Measurements from ENCODE around the gene HSDL1. TPM values are rescaled to one million over a fixed set of nuclear protein-coding genes. Genes with fewer than 3 reads are reported as not detected.
A peak's percentile ranks its signal among the peaks of the same experiment; 100 is the strongest.

Gene HSDL1
- total RNA-seq, result 10 to 100 TPM; 10.5 to 46.4 (median 22.3) TPM

GRCh38 chr16:84144859-84145639 is at the start of gene HSDL1, which contains the start of gene DNAAF1:
Gene HSDL1 (minus strand): TSS chr16:84145177. CDS start chr16:84131321, 13,856 bp downstream.
Gene DNAAF1 (plus strand): TSS chr16:84145308. CDS start chr16:84145441, 133 bp downstream.
- intact Hi-C loops (cut with DNase I; ENCODE audit: low total_unique reads), result no loop called here
- peak; percentile 86 to 92 for DNase-seq
- peak in 1 of 4 experiments; percentile 13 for TF ChIP-seq CTCF (IDR thresholded peaks at IDR 0.05)
- TF ChIP-seq POLR2A (IDR thresholded peaks at IDR 0.05), result peak in 1 of 2 donors; percentile 76

GRCh38 chr16:84194018-84194417 is 49.0 kb upstream of the HSDL1 start:
- H3K4me3 ChIP-seq, result no peak overlapping the region
- intact Hi-C loops (cut with DNase I; ENCODE audit: low total_unique reads), result no loop called here
- no peak overlapping the region for H3K27ac ChIP-seq
- H3K36me3 ChIP-seq, result no peaks in the 10 kb centered on the region
- no peaks in the 10 kb centered on the region for H3K4me1 ChIP-seq
- no peak for TF ChIP-seq CTCF (IDR thresholded peaks at IDR 0.05)
- TF ChIP-seq POLR2A (IDR thresholded peaks at IDR 0.05), result no peak
- no peak for DNase-seq
- H3K9me3 ChIP-seq, result no peaks in the 10 kb centered on the region
- no peaks in the 10 kb centered on the region for H3K27me3 ChIP-seq

More at GRCh38 chr16:84144859-84145639, at the start of gene HSDL1, which contains the start of gene DNAAF1:
- H3K4me1 ChIP-seq, result peaks cover 0 to 5% of the 10 kb centered on the region in 2 donors
- peak within 1 kb of the TSS; percentile 73 to 76 for H3K27ac ChIP-seq
- peak within 1 kb of the TSS; percentile 81 to 99 for H3K4me3 ChIP-seq
- no peaks in the 10 kb centered on the region for H3K9me3 ChIP-seq
- no peaks in the 10 kb centered on the region for H3K27me3 ChIP-seq
- H3K36me3 ChIP-seq, result no peaks in the 10 kb centered on the region

DNA sequence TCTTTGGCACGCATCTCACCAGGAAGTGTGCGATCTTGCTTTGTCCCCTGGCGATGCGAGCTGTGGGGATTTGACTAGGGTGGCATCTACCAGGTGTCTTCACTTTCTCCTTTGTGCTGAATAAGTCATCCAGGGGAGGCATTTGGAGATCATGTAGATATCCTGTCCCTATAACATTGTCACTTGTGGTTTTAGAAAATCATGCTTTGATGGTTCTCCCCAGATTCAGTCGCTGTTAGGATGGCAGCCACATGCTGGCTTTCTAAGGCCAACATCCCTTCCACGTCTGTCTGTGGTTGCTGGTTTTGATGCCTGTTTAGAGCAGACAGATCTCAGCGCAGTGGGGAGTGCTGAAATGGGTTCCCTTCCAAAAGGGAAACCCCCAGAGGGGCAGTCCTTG is 48.5 kb upstream of the HSDL1 start:
- intact Hi-C loops (cut with DNase I; ENCODE audit: low total_unique reads), result no loop called here
- DNase-seq, result no peak

DNA sequence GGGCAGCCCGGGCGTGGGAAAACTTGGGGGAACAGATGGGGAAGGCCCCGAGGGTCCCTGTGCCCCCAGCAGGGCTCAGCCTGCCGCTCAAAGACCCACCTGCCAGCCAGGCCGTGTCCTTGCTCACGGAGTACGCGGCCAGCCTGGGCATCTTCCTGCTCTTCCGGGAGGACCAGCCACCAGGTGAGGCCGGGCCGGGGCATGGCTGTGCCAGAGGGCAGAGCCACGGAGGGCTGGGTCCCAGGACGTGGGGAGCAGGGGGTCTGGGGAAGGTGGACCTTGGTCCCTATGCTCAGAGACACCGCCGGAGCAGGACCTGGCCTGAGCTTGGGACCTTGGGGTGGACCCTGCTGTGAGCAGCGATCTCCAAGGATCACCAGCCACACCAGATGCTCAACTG is 46.5 kb upstream of the HSDL1 start:
- H3K4me1 ChIP-seq, result no peaks in the 10 kb centered on the region
- intact Hi-C loops (cut with DNase I; ENCODE audit: low total_unique reads), result no loop called here
- no peaks in the 10 kb centered on the region for H3K27me3 ChIP-seq
- TF ChIP-seq POLR2A (IDR thresholded peaks at IDR 0.05) (no peak), CTCF (IDR thresholded peaks at IDR 0.05) (no peak)
- no peaks in the 10 kb centered on the region for H3K36me3 ChIP-seq
- no peak for DNase-seq
- H3K9me3 ChIP-seq, result no peaks in the 10 kb centered on the region
- no peak overlapping the region for H3K27ac ChIP-seq
- H3K4me3 ChIP-seq, result no peak overlapping the region

More for the DNA sequence above, 48.5 kb upstream of the HSDL1 start:
- H3K9me3 ChIP-seq, result no peaks in the 10 kb centered on the region
- no peaks in the 10 kb centered on the region for H3K27me3 ChIP-seq
- no peak for TF ChIP-seq CTCF (IDR thresholded peaks at IDR 0.05)
- TF ChIP-seq POLR2A (IDR thresholded peaks at IDR 0.05), result no peak
- H3K36me3 ChIP-seq, result no peaks in the 10 kb centered on the region
- no peaks in the 10 kb centered on the region for H3K4me1 ChIP-seq
- no peak overlapping the region for H3K27ac ChIP-seq
- H3K4me3 ChIP-seq, result no peak overlapping the region

DNA sequence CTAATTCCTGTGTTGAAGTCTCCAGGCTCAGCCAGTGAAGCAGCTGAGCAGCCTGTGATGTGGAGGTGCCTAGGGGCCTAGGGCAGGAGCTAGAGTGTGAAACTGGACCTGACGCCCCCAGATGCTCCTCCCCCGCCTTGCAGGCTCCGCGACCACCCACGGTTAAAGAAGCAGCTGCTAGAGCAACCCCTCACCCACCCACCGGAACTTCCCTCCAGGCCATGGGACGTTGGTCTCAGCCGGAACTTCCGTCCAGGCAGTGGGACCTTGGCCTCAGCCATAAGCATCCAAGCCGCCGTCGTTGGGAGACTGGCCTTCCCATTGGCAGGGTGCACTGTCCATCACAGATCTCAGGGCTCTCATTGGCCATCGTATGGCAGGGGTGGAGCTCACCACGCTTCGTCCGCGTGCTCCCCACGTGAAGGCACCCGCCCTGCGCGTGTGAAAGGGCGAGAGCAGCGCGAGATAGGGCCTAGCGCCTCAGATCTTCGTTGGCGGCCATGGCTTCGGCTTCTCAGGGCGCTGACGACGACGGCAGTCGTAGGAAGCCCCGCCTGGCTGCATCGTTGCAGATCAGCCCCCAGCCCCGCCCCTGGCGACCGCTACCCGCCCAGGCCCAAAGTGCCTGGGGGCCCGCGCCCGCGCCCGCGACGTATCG is 45.9 kb upstream of the HSDL1 start, which contains the start of gene ADAD2:
Gene ADAD2 (plus strand): TSS at position 427 of the 658 bp plus-strand sequence. CDS start 74 bp downstream, at position 501.
- H3K4me1 ChIP-seq, result no peaks in the 10 kb centered on the region
- H3K36me3 ChIP-seq, result no peaks in the 10 kb centered on the region
- no peak within 1 kb of the TSS for H3K4me3 ChIP-seq
- no peaks in the 10 kb centered on the region for H3K27me3 ChIP-seq
- H3K9me3 ChIP-seq, result no peaks in the 10 kb centered on the region
- DNase-seq, result no peak
- H3K27ac ChIP-seq, result no peak within 1 kb of the TSS
- intact Hi-C loops (cut with DNase I; ENCODE audit: low total_unique reads), result no loop called here
- no peak for TF ChIP-seq POLR2A (IDR thresholded peaks at IDR 0.05)
